PC-3 (cell line): Measurements from ENCODE around the gene HNRNPC. TPM values are rescaled to one million over a fixed set of nuclear protein-coding genes. Genes with fewer than 3 reads are reported as not detected.

Source experiments
- ATAC-seq: fragments of 200-7000 bp; cut with Tn5 transposase; 2 replicates; pipeline ENCODE4 v1.9.1; 2020; ENCODE audit warnings: mild to moderate bottlenecking, moderate library complexity
- BruUV-seq: library from RNA; stranded (reverse); fragments of 400-500 nt; replicated peaks from 2 replicates; lab custom pipeline; 2021; lab: Mats Ljungman, UMichigan
- CTCF ChIA-PET: fragments of 300-600 bp; sonication (Branson Sonifier 250); formaldehyde crosslinking; loops from one replicate; lab custom pipeline; 2022; ENCODE audit warnings: antibody characterized with exemption; lab: Charles Lee
- POLR2A ChIA-PET: fragments of 300-600 bp; sonication (Branson Sonifier 250); formaldehyde crosslinking; loops from one replicate; lab custom pipeline; 2022; ENCODE audit warnings: antibody characterized with exemption; ENCODE audit not compliant: unreplicated experiment; lab: Charles Lee
- DNase-seq: peaks from one replicate; pipeline ENCODE4 v3.0.0-alpha.2; 2015
- H2AFZ ChIP-seq: fragments of 300-600 bp; sonication (generic); 2 replicates; pipeline ENCODE4 v1.6.0; 2016; ENCODE audit warnings: antibody characterized with exemption, low read length
- H3F3A ChIP-seq: fragments of 300-600 bp; sonication (generic); one replicate; pipeline ENCODE4 v1.6.0; 2017; ENCODE audit warnings: antibody characterized with exemption, low read length, control low read depth, mild to moderate bottlenecking; ENCODE audit not compliant: unreplicated experiment
- H3K27ac ChIP-seq: fragments of 300-600 bp; sonication (generic); 2 replicates; pipeline ENCODE4 v1.5.1; 2016; ENCODE audit warnings: mild to moderate bottlenecking, low read length
- H3K27me3 ChIP-seq: fragments of 300-600 bp; sonication (generic); 2 replicates; pipeline ENCODE4 v1.6.1; 2016; ENCODE audit warnings: low read length, mixed read lengths
- H3K36me3 ChIP-seq: fragments of 300-600 bp; sonication (generic); 2 replicates; pipeline ENCODE4 v1.6.1; 2016; ENCODE audit warnings: low read depth, mixed run types, low read length, mixed read lengths
- H3K4me1 ChIP-seq: fragments of 300-600 bp; sonication (generic); 2 replicates; pipeline ENCODE4 v1.5.1; 2016; ENCODE audit warnings: low read length; ENCODE audit not compliant: insufficient read depth
- H3K4me2 ChIP-seq: fragments of 300-600 bp; sonication (generic); 2 replicates; pipeline ENCODE4 v1.6.0; 2016; ENCODE audit warnings: low read length
- H3K4me3 ChIP-seq: fragments of 300-600 bp; sonication (generic); 2 replicates; pipeline ENCODE4 v1.5.1; 2016; ENCODE audit warnings: mild to moderate bottlenecking, low read length, mixed read lengths
- H3K79me2 ChIP-seq: fragments of 300-600 bp; sonication (generic); 2 replicates; pipeline ENCODE4 v1.6.1; 2017; ENCODE audit warnings: low read length, mixed read lengths
- H3K9ac ChIP-seq: fragments of 300-600 bp; sonication (generic); 2 replicates; pipeline ENCODE4 v1.6.0; 2016; ENCODE audit warnings: mild to moderate bottlenecking, low read length
- H3K9me2 ChIP-seq: fragments of 300-600 bp; sonication (generic); replicated peaks from 2 replicates; pipeline ENCODE4 v1.6.1; 2016; ENCODE audit warnings: mixed run types, low read length, mixed read lengths
- H3K9me3 ChIP-seq: fragments of 300-600 bp; sonication (generic); 2 replicates; pipeline ENCODE4 v1.6.1; 2016; ENCODE audit warnings: low read length, mixed read lengths
- H4K20me1 ChIP-seq: fragments of 300-600 bp; sonication (generic); 2 replicates; pipeline ENCODE4 v1.6.1; 2016; ENCODE audit warnings: low read length, mixed read lengths
- CTCF ChIP-seq: fragments of 300-600 bp; sonication (generic); conservative IDR thresholded peaks from 2 replicates; pipeline ENCODE4 v1.5.1; 2017; ENCODE audit warnings: antibody characterized with exemption, low read depth, mild to moderate bottlenecking, low read length
- EZH2 ChIP-seq: fragments of 300-600 bp; sonication (generic); IDR thresholded peaks from one replicate; pipeline ENCODE4 v1.6.1; 2017; ENCODE audit warnings: antibody characterized with exemption, mild to moderate bottlenecking, low read length; ENCODE audit not compliant: unreplicated experiment
- EZH2phosphoT487 ChIP-seq: fragments of 300-600 bp; sonication (generic); IDR thresholded peaks from 2 replicates; pipeline ENCODE4 v1.6.1; 2018; ENCODE audit warnings: mild to moderate bottlenecking, antibody characterized with exemption, low read length, borderline replicate concordance
- intact Hi-C: fragments of 100-400 bp; cut with micrococcal nuclease; formaldehyde crosslinking; loops from 2 replicates; pipeline ENCODE4 v1.9.0; 2023
- total RNA-seq: library from RNA; depleted of rRNA; stranded (reverse); fragments of >200 nt; gene quantifications from 2 replicates; pipeline ENCODE4 v1.2.3, GENCODE V29; 2014

The HNRNPC gene
- total RNA-seq, 1 experiment from 2014 or later, result 682 TPM

- ChIA-PET CTCF (interaction anchor here (0.6 kb wide), 1 partner anchor 822 kb away, joined by 3 read pairs; no protein-coding TSS in a partner anchor), POLR2A (no interaction called here)
- no TSS peak for BruUV-seq
- H3K27ac ChIP-seq, result no peak overlapping the region
- no peaks in the 10 kb centered on the region for H3K9me2 ChIP-seq
- peaks cover 93% of the 10 kb centered on the region for H4K20me1 ChIP-seq
- no peak overlapping the region for H3K9ac ChIP-seq
- TF ChIP-seq CTCF (no peak), EZH2phosphoT487 (no peak), EZH2 (no peak)
- no peak overlapping the region for H3K4me3 ChIP-seq
- H3K27me3 ChIP-seq, result no peaks in the 10 kb centered on the region
- peaks cover 4% of the 10 kb centered on the region for H3F3A ChIP-seq
- H3K36me3 ChIP-seq, result peaks cover 71% of the 10 kb centered on the region
- H3K4me2 ChIP-seq, result no peak overlapping the region
- H3K9me3 ChIP-seq, result no peaks in the 10 kb centered on the region
- intact Hi-C loops, result no loop called here
- no peak for ATAC-seq
- no peak overlapping the region for H2AFZ ChIP-seq
- no peaks in the 10 kb centered on the region for H3K4me1 ChIP-seq
- no peak for DNase-seq
- peaks cover 100% of the 10 kb centered on the region for H3K79me2 ChIP-seq
These were observed 30.3 kb downstream of the HNRNPC start for GRCh38 chr14:21238823-21239518.

- Histone ChIP-seq H4K20me1 (peaks cover 97% of the 10 kb centered on the region), H3K9me3 (no peaks in the 10 kb centered on the region), H3K36me3 (peaks cover 72% of the 10 kb centered on the region), H3K4me3 (no peak overlapping the region), H3K9me2 (no peaks in the 10 kb centered on the region), H3K27me3 (no peaks in the 10 kb centered on the region), H3K27ac (no peak overlapping the region), H3K4me2 (no peak overlapping the region), H2AFZ (no peak overlapping the region), H3K79me2 (peaks cover 100% of the 10 kb centered on the region), H3K4me1 (no peaks in the 10 kb centered on the region), H3K9ac (no peak overlapping the region), H3F3A (peaks cover 7% of the 10 kb centered on the region)
- ATAC-seq (no peak), DNase-seq (no peak)
- no TSS peak for BruUV-seq
- intact Hi-C loops, result no loop called here
- CTCF ChIA-PET, result no interaction called here
- POLR2A ChIA-PET, result no interaction called here
- TF ChIP-seq EZH2phosphoT487 (no peak), CTCF (no peak), EZH2 (no peak)
These were observed 32.1 kb downstream of the HNRNPC start for GRCh38 chr14:21236948-21237797.
